ENCODE data around the gene SUMF1.
A peak's percentile ranks its signal among the peaks of the same experiment; 100 is the strongest.

Gene SUMF1

GRCh38 chr3:4466741-4467521 lies at the start of gene SUMF1:
Gene SUMF1 (minus strand): TSS chr3:4467269. CDS start chr3:4467245, 24 bp downstream.
- peak; percentile 76 for DNase-seq

- no peak for DNase-seq
Observed at GRCh38 chr3:4515916-4516579, 49.0 kb upstream of the SUMF1 start.

- DNase-seq: no peak
Observed at GRCh38 chr3:4514916-4515315, 47.8 kb upstream of the SUMF1 start.

GRCh38 chr3:4514321-4514720 lies 47.3 kb upstream of the SUMF1 start:
- no peak for DNase-seq

- no peak for DNase-seq
Observed at GRCh38 chr3:4512895-4513616, 46.0 kb upstream of the SUMF1 start.

- no peak for DNase-seq
Observed at GRCh38 chr3:4511491-4512262, 44.6 kb upstream of the SUMF1 start.

GRCh38 chr3:4509983-4510755 lies 43.1 kb upstream of the SUMF1 start:
- no peak for DNase-seq

- DNase-seq: no peak
Observed at GRCh38 chr3:4509043-4509442, 42.0 kb upstream of the SUMF1 start.

- DNase-seq: no peak
Observed at GRCh38 chr3:4508048-4508981, 41.2 kb upstream of the SUMF1 start.

- DNase-seq: no peak
Observed at GRCh38 chr3:4507024-4507596, 40.0 kb upstream of the SUMF1 start.

- DNase-seq: no peak
Observed at GRCh38 chr3:4506559-4507023, 39.5 kb upstream of the SUMF1 start.

GRCh38 chr3:4505688-4506558 lies 38.9 kb upstream of the SUMF1 start:
- no peak for DNase-seq

GRCh38 chr3:4504340-4505261 lies 37.5 kb upstream of the SUMF1 start:
- no peak for DNase-seq

- DNase-seq: no peak
Observed at GRCh38 chr3:4503050-4503449, 36.0 kb upstream of the SUMF1 start.

- no peak for DNase-seq
Observed at GRCh38 chr3:4501927-4502326, 34.9 kb upstream of the SUMF1 start.

GRCh38 chr3:4501437-4501836 lies 34.4 kb upstream of the SUMF1 start:
- DNase-seq: no peak

GRCh38 chr3:4498446-4498845 lies 31.4 kb upstream of the SUMF1 start:
- DNase-seq: no peak

GRCh38 chr3:4497843-4498324 lies 30.8 kb upstream of the SUMF1 start:
- DNase-seq: no peak

Data from activated CD4-positive, CD25-positive, alpha-beta regulatory T cell treated with anti-CD3 and anti-CD28 coated beads, Interleukin-2, amount 50 U/mL, for 72 hours (primary cell).